GM06990 (cell line): ENCODE results near the gene ATP2C2.

Experiments used
- DNase-seq: peaks from one replicate; pipeline ENCODE4 v3.0.0-alpha.2; 2011; ENCODE audit not compliant: insufficient read length; ENCODE audit errors: extremely low read depth
- H3K27me3 ChIP-seq: replicated peaks from 2 replicates; pipeline ENCODE4 v1.6.0; 2011; ENCODE audit warnings: low read length; ENCODE audit not compliant: control insufficient read depth, insufficient read depth
- H3K36me3 ChIP-seq: 2 replicates; pipeline ENCODE4 v1.5.1; 2011; ENCODE audit warnings: low read length; ENCODE audit not compliant: control insufficient read depth, insufficient read depth
- H3K4me3 ChIP-seq: replicated peaks from 2 replicates; pipeline ENCODE4 v1.5.1; 2011; ENCODE audit warnings: low read depth, mild to moderate bottlenecking, control low read depth, low read length
- TF ChIP-seq, protein P1 (sequence below): IDR thresholded peaks from 2 replicates; pipeline ENCODE4 v1.5.1; 2011; ENCODE audit warnings: low read length, control low read depth, mild to moderate bottlenecking, inconsistent platforms; ENCODE audit not compliant: insufficient read depth, poor library complexity, severe bottlenecking

The ATP2C2 gene, protein sequence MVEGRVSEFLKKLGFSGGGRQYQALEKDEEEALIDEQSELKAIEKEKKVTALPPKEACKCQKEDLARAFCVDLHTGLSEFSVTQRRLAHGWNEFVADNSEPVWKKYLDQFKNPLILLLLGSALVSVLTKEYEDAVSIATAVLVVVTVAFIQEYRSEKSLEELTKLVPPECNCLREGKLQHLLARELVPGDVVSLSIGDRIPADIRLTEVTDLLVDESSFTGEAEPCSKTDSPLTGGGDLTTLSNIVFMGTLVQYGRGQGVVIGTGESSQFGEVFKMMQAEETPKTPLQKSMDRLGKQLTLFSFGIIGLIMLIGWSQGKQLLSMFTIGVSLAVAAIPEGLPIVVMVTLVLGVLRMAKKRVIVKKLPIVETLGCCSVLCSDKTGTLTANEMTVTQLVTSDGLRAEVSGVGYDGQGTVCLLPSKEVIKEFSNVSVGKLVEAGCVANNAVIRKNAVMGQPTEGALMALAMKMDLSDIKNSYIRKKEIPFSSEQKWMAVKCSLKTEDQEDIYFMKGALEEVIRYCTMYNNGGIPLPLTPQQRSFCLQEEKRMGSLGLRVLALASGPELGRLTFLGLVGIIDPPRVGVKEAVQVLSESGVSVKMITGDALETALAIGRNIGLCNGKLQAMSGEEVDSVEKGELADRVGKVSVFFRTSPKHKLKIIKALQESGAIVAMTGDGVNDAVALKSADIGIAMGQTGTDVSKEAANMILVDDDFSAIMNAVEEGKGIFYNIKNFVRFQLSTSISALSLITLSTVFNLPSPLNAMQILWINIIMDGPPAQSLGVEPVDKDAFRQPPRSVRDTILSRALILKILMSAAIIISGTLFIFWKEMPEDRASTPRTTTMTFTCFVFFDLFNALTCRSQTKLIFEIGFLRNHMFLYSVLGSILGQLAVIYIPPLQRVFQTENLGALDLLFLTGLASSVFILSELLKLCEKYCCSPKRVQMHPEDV

DNA sequence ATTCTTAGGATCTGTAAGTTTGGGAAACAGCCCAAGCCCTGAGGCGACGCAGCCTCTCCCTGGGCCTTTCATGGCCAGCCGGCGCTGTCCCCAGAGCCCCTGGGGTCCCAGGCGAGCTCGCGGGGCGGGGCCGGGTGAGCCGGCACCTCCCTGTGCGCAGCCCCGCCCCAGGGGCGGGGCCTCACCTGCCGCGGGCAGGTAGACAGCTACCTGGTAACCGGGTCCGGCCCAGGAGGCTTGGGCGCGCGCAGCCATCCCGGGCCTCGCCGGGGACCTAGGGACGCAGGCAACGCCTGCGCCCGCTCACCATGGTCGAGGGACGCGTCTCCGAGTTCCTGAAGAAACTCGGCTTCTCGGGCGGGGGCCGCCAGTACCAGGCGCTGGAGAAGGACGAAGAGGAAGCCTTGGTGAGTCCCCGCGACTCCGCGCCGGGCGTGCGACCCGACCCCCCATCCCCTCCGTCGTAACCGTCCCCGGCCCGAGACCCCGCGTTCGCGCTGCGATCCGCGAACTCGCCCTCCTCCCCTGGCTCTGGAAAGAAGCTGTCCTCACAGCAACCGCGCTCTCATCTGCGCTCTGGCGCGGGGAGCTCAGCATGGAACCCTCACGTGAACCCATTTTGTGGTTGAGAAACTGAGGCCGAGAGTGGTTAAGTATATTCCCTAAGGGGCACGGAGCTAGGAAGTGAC is at the start of gene ATP2C2:
ATP2C2 (plus strand) TSS at position 231 of the 689 bp plus-strand sequence; CDS start at position 309, 78 bp downstream.
- Histone ChIP-seq H3K36me3 (no peaks in the 10 kb centered on the region), H3K4me3 (no peak within 1 kb of the TSS), H3K27me3 (peaks cover 2% of the 10 kb centered on the region)
- DNase-seq, result no peak
- TF ChIP-seq, protein P1, sequence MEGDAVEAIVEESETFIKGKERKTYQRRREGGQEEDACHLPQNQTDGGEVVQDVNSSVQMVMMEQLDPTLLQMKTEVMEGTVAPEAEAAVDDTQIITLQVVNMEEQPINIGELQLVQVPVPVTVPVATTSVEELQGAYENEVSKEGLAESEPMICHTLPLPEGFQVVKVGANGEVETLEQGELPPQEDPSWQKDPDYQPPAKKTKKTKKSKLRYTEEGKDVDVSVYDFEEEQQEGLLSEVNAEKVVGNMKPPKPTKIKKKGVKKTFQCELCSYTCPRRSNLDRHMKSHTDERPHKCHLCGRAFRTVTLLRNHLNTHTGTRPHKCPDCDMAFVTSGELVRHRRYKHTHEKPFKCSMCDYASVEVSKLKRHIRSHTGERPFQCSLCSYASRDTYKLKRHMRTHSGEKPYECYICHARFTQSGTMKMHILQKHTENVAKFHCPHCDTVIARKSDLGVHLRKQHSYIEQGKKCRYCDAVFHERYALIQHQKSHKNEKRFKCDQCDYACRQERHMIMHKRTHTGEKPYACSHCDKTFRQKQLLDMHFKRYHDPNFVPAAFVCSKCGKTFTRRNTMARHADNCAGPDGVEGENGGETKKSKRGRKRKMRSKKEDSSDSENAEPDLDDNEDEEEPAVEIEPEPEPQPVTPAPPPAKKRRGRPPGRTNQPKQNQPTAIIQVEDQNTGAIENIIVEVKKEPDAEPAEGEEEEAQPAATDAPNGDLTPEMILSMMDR, result no peak

DNA sequence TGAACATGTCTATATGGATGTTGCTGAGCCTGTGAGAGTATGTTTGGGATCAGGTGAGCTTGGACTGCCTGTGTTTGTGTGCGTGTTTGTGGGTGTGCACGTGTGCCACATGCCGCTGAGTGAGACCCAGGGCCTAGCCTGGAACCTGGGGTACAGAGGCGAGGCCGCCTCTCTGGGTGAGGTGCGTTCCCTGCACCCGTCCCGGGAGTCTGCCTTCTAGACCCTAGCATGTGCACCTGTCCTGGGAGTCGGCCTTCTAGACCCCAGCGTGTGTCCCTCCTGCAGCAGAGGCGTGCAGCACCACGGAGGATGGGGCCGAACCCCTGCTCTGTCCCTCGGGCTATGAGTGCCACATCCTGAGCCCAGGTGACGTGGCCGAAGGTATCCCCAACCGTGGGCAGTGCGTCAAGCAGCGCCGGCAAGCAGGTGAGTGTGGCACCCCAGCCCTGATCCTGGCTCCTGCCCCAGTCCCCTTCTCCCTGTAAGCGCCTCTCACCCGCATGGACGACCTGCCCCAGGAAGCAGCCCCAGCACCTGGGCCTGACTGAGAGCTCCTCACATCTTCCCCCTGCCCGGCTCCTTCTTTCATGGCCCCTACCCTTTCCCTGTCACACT is 49.1 kb upstream of the ATP2C2 start:
- Histone ChIP-seq H3K27me3 (no peaks in the 10 kb centered on the region; the same call in 1 of the 2 replicates), H3K36me3 (no peaks in the 10 kb centered on the region), H3K4me3 (no peak overlapping the region)
- DNase-seq, result no peak
- TF ChIP-seq, protein P1, result no peak

DNA sequence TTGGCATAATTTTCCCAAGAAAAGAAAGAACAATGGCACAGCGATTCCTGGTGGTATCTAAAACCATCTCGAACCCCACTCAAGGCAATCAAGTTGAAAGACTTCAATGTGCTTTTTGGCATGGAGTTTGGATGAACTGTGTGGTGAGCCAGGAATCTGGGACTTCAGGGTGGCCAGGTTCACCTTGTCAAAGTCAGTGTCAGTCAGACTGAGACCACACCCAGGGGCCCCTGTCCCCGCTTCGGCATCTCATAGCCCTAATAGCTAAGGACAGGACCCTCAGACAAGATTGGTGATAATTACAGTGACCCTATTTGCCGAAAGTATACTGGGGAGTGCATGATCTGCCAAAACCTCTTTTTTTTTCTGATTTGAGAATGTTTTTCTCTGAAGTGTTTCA is 47.8 kb upstream of the ATP2C2 start:
- Histone ChIP-seq H3K27me3 (no peaks in the 10 kb centered on the region), H3K4me3 (no peak overlapping the region)

DNA sequence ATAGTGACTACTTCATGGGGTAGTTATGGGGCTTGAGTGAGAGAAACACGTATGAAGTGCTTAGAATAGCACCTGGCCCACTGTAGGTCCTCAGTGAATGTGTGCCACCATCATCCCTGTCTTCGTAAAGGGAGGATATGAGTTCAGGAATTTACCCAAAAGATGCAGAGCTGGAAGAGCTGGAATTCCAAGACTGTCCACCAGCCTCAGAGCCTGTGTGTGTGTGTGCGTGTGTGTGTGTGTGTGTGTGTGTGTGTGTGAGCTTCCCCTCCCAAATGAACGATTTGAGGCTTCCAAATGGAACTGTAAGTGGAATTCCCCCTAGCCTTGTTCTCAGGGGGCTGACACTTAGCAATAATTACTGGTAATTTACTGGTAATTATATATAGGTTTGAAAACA is 46.4 kb upstream of the ATP2C2 start:
- peaks cover 2% of the 10 kb centered on the region; the same call in 1 of the 2 replicates for H3K27me3 ChIP-seq
- TF ChIP-seq, protein P1, result no peak
- no peak for DNase-seq
- H3K36me3 ChIP-seq, result no peaks in the 10 kb centered on the region
- no peak overlapping the region for H3K4me3 ChIP-seq

More for the DNA sequence above, 47.8 kb upstream of the ATP2C2 start:
- DNase-seq, result no peak
- no peaks in the 10 kb centered on the region for H3K36me3 ChIP-seq
- TF ChIP-seq, protein P1, result no peak

DNA sequence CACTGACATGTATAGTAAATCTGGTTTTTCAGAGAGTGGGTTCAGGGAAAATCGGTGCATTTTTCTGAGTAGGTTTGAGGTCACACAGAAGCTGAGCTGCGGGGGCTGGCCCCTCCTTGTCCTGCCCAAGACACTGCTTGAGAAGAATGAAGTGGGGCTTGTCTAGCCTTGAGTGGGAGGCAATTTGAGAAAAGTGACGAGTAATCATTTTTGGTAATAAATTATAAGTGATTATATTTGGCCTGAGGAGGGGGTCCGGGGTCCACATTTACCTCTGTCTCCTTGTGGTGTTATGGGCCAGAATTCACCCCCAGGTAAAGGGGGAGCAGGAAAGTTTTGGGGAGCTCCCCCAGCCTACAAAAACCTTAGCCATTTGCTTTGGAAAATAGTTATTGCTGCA is 45.6 kb upstream of the ATP2C2 start:
- TF ChIP-seq, protein P1, result no peak
- no peak for DNase-seq
- Histone ChIP-seq H3K4me3 (no peak overlapping the region), H3K27me3 (peaks cover 2% of the 10 kb centered on the region; the same call in 1 of the 2 replicates), H3K36me3 (no peaks in the 10 kb centered on the region)
